Activated effector memory CD4-positive, alpha-beta T cell treated with anti-CD3 and anti-CD28 coated beads, Interleukin-2, amount 50 U/mL, for 16 hours (primary cell): ENCODE results near the gene FADS2.

Experiments
- DNase-seq: peaks from one replicate; pipeline ENCODE4 v3.0.0-alpha.2; 2020

Gene FADS2

DNA sequence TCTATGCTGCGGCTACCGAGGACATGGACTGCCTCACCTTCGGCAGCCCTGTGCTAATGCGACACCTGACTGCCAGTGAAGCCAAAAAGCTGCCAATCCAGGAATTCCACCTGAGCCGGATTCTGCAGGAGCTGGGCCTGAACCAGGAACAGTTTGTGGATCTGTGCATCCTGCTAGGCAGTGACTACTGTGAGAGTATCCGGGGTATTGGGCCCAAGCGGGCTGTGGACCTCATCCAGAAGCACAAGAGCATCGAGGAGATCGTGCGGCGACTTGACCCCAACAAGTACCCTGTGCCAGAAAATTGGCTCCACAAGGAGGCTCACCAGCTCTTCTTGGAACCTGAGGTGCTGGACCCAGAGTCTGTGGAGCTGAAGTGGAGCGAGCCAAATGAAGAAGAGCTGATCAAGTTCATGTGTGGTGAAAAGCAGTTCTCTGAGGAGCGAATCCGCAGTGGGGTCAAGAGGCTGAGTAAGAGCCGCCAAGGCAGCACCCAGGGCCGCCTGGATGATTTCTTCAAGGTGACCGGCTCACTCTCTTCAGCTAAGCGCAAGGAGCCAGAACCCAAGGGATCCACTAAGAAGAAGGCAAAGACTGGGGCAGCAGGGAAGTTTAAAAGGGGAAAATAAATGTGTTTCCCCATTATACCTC lies 32.1 kb upstream of the FADS2 start:
- DNase-seq = no peak

- peak; percentile 89 for DNase-seq
Observed at GRCh38 chr11:61797263-61797944, 30.7 kb upstream of the FADS2 start.

- no peak for DNase-seq
Observed at GRCh38 chr11:61799665-61800284, 28.3 kb upstream of the FADS2 start.

DNA sequence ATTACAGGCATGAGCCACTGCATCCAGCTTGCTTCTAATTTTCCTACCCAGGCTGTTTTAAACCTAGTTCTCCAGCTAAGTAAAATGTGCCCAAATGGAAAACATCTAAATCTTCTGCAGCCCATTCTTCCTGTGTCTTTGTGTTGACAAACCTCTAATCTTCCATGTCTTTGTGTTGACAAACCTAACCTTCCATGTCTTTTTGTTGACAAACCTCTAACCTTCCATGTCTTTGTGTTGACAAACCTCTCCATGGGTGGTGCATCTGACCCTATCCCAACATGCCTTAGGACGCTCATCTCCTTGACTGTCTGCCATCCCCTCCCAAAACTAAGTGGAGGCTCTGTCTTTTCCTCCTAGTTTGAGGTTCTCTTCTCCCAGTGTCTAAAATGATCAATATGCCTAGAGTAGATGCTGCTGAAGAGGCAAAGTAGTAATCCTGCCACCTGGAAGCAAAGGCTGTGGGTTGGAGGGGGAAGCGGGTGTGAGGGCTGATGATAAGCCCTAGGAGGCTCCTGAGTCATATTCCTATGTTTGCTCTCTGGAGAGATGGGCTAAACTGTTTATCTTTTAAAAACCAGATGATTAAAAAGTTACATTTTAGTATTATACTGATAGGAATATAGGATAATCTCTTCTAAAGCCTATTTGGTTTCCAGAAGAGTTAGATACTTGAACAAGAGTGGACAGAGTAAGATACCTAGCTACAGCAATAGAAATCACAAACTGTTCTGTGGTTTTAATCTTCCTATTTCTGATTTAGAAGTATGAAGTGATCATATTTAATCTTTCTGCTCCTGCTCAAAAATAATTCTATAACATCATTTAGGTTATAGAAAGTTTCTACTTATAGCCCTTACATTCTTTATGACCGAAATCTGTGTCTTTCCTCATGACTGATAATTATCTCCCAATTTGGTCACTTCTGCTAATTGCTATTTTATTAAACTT lies 27.5 kb upstream of the FADS2 start:
- no peak for DNase-seq

- no peak for DNase-seq
Observed at GRCh38 chr11:61802605-61803004, 25.5 kb upstream of the FADS2 start.

DNA sequence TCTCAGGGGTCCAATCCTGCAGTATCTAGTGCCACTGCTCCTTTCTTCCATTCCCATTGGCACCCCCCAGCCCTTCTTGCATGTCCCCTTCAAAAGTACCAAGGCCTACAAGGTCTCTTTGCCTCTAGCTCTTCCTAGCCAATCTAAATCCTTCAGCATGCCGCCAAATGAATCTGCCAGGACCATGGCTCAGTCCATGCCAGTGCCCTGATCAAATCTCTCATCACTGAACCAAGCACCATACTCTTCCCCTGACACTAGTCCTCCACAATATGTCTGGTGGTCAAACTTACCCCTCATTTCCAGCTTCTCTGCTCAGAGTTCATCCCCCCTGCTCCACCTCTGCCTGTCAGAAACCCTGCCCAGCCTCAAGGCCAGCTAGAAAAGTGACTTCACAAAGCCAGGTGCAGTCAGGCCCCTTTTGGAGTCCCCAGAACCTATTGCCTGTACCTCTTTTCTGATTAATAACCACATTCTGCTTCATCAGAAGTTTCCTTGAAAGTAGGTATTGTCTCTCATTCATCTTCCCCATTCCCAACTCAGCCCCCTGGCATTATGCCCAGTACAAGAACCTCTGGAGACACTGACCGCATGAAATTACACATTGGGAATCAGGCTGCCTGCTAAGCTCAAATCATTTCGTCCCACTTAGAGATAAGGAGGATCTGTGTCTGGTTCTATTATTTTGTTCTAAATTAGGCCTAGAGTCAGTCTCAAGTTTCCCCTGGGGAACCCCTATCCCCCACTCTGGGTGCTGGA lies 24.0 kb upstream of the FADS2 start:
- DNase-seq = no peak

- no peak for DNase-seq
Observed at GRCh38 chr11:61805146-61805545, 23.0 kb upstream of the FADS2 start.

DNA sequence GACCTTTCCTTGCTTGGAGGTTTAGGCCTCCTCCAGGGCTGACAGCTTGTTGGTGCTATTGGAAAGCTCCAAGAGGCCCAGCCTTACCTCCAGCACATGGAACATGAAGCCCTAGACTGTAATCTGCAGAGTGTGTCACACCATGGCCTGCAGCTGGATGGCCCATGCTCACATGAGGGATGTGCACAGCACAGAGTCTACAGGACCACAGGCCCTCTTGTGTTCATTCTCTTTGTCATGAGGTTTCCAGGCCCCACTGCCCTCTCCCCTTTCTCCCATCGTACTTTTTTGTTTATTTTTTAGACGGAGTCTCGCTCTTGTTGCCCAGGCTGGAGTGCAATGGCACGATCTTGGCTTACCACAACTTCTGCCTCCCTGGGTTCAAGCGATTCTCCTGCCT lies 21.3 kb upstream of the FADS2 start:
- DNase-seq = no peak

- DNase-seq = no peak
Observed at GRCh38 chr11:61810671-61811175, 17.4 kb upstream of the FADS2 start.

DNA sequence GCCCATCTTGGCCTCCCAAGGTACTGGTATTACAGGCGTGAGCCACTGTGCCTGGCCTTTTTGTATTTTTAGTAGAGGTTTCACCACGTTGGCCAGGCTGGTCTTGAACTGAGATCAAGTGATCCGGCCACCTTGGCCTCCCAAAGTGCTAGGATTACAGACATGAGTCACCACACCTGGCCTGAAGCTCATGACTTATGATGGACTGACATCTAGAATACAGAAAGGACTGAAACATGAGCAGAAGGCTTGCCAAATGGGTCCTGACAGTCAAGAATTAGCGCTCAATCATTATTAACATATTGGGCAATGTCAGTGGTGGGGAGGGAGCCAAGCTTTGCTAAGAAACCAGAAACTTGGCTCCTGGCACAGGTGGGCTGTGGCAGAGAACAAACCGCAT lies 16.3 kb upstream of the FADS2 start:
- no peak for DNase-seq

DNA sequence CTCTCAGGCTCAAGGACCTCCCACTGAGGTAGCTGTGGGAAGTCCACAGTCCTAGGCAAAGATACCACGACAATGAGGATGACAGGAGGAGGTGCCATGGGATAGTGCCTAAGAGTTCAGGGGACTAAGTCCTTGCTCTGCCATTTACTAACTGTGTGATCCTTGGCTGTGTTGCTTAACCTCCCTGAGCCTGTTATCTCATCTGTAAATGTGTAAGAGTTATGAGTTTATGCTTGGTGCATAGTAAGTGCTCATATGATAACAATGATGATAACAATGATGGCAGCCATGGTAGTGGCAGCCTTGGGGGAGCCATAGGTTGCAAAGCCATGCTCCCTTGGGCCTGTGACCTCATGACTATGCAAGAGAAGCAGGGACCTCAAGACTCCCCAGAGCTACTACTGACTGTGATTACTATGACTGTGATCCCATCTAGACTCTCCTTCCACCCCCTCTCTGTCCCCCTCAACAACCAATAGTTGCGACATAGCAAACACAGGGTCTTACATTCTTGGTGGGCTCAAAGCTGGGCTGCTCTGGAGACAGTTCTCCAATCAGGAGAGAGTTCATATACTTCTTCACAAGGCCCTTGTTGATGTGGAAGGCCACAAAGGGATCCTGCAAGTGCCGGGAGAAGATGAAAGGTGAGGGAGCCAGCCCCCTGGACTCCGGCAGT lies 15.2 kb upstream of the FADS2 start:
- DNase-seq = no peak

GRCh38 chr11:61814247-61814957 lies 13.7 kb upstream of the FADS2 start:
- no peak for DNase-seq

DNA sequence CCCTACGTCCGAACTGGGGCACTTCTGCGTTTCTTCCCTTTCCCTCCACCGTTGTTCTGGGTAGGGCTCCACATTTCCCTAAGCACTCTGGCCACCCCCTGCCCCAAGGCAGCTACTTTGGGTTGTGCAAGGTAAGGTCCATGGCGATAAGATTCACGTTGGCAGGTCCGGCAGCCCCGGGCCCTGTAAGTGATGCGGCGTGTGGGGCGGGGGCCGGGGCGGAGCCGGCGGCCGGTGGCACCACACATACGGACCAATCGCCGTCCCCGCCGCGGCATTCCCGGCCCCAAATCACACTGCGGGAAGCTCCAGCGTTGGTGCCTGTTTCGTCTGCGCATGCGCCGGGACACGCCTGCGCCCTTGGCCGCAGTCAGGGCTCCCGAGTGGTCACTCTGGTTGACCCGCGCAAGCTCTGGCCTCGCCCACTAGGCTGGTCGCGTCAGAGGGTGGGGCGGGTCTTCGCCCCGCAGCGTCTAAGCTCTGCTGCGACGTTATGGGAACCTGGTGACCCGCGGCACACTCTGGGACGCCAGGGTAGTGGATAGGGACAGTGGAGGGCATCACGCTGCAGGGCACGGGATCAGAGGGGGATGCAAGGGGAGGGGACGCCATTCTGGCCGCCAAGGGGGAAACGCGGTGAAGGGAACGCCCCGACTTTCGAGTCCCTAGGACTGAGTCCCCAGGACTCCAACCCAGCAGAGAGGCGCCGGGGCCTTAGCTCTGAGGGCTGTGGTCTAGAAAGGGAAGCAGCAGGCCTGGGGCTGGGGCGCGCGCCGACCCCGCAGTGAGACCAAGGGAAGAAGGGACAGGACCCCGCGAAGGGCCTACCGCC lies 12.9 kb upstream of the FADS2 start:
- peak; percentile 74 for DNase-seq

GRCh38 chr11:61815790-61816735 lies 12.0 kb upstream of the FADS2 start:
- peak; percentile 83 for DNase-seq

- peak; percentile 89 for DNase-seq
Observed at GRCh38 chr11:61816736-61817455, 11.2 kb upstream of the FADS2 start, which contains the start of gene FADS1. FADS1 (minus strand) TSS chr11:61817003; CDS start chr11:61816929, 74 bp downstream.

GRCh38 chr11:61817471-61818202 lies 10.5 kb upstream of the FADS2 start:
- no peak for DNase-seq

GRCh38 chr11:61820174-61820573 lies 7.9 kb upstream of the FADS2 start:
- no peak for DNase-seq
